GM23338 (cell line): Measurements from ENCODE around the gene MAD1L1.

Experiments used
- CTCF ChIP-seq, 2 experiments: fragments of 200-600 bp in 1 of 2; sonication (generic) in 1 of 2; conservative IDR thresholded peaks; 2 replicates each; pipeline versions ENCODE4 v1.5.1 to v1.6.1; 2016 to 2017; ENCODE audit warnings: antibody characterized with exemption in 2 of 2, low read depth in 2 of 2, mild to moderate bottlenecking in 2 of 2, moderate library complexity in 1 of 2
- EZH2 ChIP-seq: fragments of 200-600 bp; sonication (generic); IDR thresholded peaks from one replicate; pipeline ENCODE4 v1.8.0; 2017; ENCODE audit warnings: antibody characterized with exemption, mild to moderate bottlenecking, low read depth; ENCODE audit not compliant: unreplicated experiment
- POLR2AphosphoS5 ChIP-seq: IDR thresholded peaks from 2 replicates; pipeline ENCODE4 v1.6.1; 2016; ENCODE audit warnings: antibody characterized with exemption, low read depth
- ZNF114 ChIP-seq: fragments of 250-450 bp; sonication (Bioruptor Pico); IDR thresholded peaks from 2 replicates; pipeline ENCODE4 v1.5.0; 2020; ENCODE audit warnings: mild to moderate bottlenecking, moderate library complexity

- TF ChIP-seq CTCF (conservative IDR thresholded peaks at IDR 0.05; ENCODE audit: low read depth in 2 of 2) (no peak), EZH2 (no peak), POLR2AphosphoS5 (no peak), ZNF114 (CRISPR knock-in tag) (no peak)
Measured at GRCh38 chr7:1825897-1826741, 406.6 kb downstream of the MAD1L1 start.
